COR-L47 (cell line): Measurements from ENCODE around the gene CA11.
"Not testable (repeated sequence)": the region's sequence is repeated elsewhere in the genome, so short reads cannot be mapped to it uniquely, and the experiment has no call there.

Source experiments
- DNase-seq: peaks from one replicate; lab custom pipeline; 2025; lab: John Stamatoyannopoulos, UW

The CA11 gene

DNA sequence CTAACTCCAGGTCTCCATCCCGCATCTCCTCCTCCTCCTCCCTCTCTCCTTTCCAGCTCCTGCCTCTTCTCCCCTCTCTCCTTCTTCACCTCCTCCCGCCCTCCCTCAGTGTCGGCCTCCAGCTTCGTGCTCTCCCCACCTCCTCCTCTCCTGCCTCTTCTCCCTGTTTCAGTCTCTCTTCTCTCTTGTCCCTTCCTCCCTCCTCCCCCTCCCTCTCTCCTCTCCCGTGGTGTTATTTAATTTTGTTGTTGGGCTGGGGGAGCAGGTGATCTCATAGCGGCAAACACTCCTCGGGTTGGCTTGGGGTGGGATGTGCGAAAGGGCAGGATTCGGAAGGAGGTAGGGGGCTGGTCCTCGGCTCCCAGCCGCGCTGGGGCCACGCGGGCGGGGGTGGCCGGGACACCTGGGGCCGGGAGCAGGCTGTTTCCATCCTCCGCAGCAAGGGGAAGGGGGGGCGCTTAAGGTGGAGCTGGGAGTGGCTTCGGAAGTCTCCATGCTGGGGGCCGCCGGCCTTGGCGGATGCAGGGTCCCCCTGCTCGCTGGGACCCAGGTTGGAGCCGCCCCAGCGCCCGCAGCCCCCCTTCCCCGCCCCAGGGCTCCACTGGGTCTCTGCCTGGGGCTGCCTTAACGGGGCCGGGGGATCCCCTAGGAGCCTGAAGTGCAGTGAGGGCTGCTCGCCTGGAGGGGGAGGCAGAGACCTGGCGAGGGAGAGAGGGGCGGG, at the start of gene CA11:
Gene CA11 (minus strand): TSS at position 187 of the 721 bp plus-strand sequence. CDS start 555 bp downstream, outside the sequence.
- DNase-seq = peak; percentile 84

DNA sequence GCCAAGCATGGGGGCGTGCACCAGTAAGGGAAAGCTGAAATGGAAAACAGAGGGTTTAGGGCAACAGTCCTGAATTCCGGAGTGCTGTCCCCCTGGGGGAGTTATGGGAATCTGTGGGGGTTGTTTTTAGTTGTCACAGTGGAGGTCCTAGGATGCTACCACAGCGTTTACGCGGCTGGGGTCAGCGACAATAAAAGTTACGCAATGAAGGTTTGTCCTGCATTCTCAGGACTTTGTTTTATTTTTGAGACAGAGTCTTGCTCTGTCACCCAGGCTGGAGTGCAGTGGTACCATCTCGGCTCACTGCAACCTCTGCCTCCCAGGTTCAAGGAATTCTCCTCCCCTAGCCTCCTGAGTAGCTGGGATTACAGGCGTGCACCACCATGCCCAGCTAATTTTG, 47.6 kb upstream of the CA11 start:
- not testable (repeated sequence) for DNase-seq

DNA sequence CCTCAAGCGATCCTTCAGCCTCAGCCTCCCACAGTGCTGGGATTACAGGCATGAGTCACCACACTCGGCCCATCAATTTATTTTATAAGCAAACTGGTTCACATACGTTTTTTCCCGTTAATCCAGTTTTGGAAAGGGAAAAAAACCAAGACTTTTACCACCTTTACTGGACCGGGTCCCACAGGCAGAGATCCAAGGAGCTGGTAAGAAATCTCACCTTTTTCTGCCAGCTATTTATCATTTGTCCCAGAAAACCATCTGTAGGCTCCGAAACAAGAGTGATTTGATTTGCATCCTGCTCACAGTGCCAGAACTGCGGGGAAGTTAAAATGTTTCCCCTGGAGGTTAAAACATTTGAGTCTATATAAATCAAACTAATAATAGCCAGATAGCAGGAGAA, 43.5 kb upstream of the CA11 start:
- no peak for DNase-seq

DNA sequence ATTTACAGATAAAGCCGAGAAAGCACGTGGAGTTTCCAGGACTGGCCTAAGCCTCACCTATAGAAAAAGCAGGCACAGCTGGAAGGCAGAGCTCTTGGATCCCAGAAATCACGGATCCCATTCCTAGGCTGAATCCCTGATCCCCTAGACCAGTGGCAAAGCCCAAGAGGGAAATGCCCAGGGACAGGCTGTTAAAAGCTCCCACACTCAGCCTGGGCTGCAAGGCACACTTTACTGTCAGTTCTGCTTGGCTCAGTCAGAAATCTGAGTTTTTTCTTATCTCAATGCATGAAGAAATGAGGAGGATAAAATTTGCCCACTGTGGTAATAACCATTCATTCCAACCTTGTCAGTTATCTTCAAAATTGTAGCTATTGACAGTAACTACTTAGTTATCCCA, 41.8 kb upstream of the CA11 start:
- DNase-seq = no peak

DNA sequence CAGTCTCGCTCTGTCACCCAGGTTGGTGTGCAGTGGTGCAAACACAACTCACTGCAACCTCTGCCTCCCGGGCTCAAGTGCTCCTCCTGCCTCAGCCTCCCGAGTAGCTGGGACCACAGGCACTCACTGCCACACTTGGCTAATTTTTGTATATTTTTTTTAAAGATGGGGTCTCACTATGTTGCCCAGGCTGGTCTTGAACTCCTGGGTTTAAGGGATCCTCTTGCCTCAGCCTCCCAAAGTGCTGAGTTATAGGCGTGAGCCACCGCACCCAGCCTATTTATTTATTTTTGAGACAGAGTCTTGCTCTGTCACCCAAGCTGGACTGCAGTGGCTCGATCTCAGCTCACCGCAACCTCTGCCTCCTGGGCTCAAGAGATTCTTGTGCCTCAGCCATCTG, 40.6 kb upstream of the CA11 start:
- not testable (repeated sequence) for DNase-seq

- DNase-seq = no peak
Observed at GRCh38 chr19:48686088-48686487, 40.1 kb upstream of the CA11 start.

DNA sequence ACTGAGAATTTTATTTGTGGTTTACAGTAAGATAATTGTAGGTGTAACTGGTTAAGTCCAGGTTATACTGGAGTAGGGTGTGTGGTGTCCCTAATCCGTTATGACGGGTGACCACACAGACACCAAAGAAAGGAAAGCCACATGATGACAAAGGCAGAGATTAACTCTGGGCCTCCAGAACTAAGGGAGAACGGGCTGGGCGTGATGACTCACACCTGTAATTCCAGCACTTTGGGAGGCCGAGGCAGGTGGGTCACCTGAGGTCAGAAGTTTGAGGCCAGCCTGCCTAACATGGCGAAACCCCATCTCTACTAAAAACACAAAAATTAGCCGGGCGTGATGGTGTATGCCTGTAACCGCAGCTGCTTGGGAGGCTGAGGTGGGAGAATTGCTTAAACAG, 39.6 kb upstream of the CA11 start:
- no peak for DNase-seq

DNA sequence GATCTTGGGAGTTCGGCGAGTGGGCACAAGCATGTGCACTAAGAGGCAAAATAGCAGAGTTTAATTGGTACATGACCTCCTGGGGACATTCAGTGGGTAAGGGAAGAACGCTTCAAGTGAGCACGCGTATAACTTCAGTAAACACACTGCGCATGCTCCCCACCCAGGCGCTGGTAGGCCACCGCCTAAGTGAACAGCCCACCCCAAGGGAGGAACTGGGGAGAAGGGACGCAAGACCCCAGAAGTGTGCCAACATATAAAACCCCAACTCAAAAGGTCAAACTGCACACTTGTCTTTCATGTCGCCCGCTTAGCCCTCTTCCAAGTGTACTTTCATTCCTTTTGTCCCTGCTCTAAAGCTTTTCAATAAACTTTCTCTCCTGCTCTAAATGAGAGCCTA, 37.4 kb upstream of the CA11 start:
- peak; percentile 20 for DNase-seq

DNA sequence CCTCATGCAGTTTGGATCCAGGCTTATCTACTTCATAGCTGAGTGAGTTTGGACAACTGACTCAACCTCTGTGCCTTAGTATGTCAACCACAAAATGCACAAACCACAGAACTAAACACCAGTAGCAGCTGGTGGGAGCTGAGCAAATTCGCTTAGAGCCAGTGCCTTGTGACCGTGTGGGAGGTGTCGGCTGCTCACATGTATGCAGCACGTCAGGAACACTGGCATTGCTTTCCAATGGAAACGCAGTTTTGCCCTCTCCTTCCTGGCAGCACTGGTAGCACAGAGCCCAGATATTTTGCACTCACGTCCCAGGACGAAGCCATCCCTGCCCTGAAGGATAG, 35.1 kb upstream of the CA11 start:
- no peak for DNase-seq

- no peak for DNase-seq
Observed at GRCh38 chr19:48680436-48681126, 34.6 kb upstream of the CA11 start.

DNA sequence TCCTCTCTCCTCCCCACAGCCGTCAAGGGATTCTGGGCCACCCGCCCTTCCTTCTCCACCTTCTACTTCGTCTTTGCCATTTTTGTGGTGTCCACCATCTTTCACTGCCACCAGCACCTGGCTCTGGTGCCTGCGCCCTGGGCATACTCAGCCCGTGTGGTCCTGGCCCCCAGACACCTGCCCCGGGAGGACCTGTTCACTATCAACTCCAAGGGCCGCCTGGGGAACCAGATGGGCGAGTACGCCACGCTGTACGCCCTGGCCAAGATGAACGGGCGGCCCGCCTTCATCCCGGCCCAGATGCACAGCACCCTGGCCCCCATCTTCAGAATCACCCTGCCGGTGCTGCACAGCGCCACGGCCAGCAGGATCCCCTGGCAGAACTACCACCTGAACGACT, 34.0 kb upstream of the CA11 start:
- not testable (repeated sequence) for DNase-seq

DNA sequence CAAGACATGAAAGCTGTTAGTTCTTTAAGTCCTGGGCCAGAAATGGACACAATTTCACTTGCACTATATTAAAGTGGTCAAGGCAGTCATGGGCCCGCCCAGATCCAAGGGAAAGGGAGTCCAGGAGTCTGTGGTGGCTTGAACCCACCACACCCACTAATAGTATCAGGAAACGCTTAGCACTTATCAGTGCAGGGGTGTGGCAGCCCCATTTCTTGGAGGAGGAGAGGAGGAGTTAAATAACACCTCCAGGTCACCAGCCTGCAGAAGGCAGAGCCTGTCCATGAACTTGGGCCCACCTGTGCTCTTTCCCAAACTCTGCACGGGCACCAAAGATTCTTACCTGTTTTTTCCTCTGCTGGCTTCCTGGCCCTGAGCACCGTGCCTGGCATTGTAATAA, 32.2 kb upstream of the CA11 start:
- no peak for DNase-seq

DNA sequence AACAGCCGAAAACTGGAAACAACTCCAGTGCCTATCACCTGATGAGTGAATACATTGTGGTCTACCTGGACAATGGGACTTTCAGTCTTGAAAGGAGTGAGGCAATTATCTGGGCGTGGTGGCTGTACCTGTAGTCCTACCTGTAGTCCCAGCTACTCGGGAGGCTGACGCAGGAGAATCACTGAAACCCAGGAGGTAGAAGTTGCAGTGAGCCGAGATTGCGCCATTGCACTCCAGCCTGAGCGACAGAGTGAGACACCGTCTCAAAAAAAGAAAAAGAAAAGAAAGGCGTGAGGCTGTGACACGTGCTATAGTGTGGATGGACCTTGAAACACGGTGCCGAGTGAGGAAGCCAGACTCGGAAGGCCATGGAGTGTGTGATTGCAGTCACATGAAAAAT, 30.9 kb upstream of the CA11 start:
- no peak for DNase-seq

DNA sequence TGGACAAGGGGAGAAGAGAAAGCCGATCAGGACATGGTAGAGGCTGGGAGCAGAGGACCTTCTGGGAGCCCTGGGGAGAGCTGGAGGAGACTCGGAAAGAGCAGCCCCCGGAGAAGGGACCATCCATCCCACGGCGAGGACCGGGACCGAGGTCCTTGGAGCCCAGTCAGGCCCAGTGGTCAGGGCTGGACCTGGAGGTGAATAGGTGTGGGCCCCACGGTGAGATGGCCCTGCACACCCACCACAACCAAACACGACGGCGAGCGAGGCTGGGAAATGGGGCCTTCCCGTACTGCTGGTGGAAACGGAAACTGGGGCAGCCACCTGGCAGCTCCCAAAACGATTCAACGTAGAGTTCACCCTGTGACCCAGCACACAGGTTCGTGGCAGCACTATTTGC, 30.5 kb upstream of the CA11 start:
- DNase-seq = no peak

- DNase-seq = peak; percentile 74
Observed at GRCh38 chr19:48674921-48675824, 29.2 kb upstream of the CA11 start.

GRCh38 chr19:48674216-48674809, 28.3 kb upstream of the CA11 start:
- no peak for DNase-seq

GRCh38 chr19:48673436-48674100, 27.6 kb upstream of the CA11 start:
- no peak for DNase-seq

DNA sequence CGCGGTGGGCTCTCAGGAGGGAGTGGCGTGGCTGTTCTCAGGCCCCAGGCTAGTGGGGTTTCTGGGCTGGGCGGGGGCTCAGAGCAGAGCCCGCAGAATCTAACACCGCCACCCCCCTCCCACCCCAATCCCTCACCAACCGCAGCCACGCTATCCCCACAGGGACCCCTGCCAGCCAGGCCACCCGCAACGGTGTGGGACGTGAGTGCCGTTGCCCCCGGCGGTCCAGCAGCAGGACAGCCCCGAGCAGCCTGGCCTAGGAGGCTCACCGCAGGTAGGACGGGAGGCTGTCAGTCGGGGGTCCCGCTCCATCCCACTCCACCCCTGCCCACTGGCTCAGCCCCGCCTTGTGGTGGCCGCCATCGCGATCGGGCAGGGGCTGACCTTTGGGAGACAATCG, 27.0 kb upstream of the CA11 start, which contains the start of gene NTN5:
Gene NTN5 (minus strand): TSS at position 24 of the 400 bp plus-strand sequence. CDS start 2,031 bp downstream, outside the sequence.
- no peak for DNase-seq

GRCh38 chr19:48671446-48671995, 25.5 kb upstream of the CA11 start:
- DNase-seq = no peak

- DNase-seq = no peak
Observed at GRCh38 chr19:48670699-48671445, 24.9 kb upstream of the CA11 start.
